GM19023 (cell line): ENCODE data around the gene GNB2.

Source experiments
- ATAC-seq: cut with Tn5 transposase; IDR thresholded peaks from one replicate; pipeline ENCODE4 v1.9.1; 2021; ENCODE audit warnings: mild to moderate bottlenecking, moderate library complexity; ENCODE audit not compliant: unreplicated experiment

GNB2 gene

GRCh38 chr7:100680576-100681271 is 7.2 kb downstream of the GNB2 start:
- ATAC-seq, result no peak

- ATAC-seq, result no peak
These were observed 8.1 kb downstream of the GNB2 start for GRCh38 chr7:100681491-100682227.

- ATAC-seq, result no peak
These were observed 8.7 kb downstream of the GNB2 start for GRCh38 chr7:100682228-100682741.

- no peak for ATAC-seq
These were observed 9.6 kb downstream of the GNB2 start for GRCh38 chr7:100682991-100683658.

GRCh38 chr7:100683659-100684533 is 10.4 kb downstream of the GNB2 start:
- ATAC-seq, result no peak

- no peak for ATAC-seq
These were observed 11.0 kb downstream of the GNB2 start for GRCh38 chr7:100684534-100685042.

GRCh38 chr7:100685049-100685605 is 11.6 kb downstream of the GNB2 start:
- ATAC-seq, result no peak

GRCh38 chr7:100685631-100686145 is 12.1 kb downstream of the GNB2 start:
- no peak for ATAC-seq

- ATAC-seq, result no peak
These were observed 12.8 kb downstream of the GNB2 start for GRCh38 chr7:100686201-100686821.

- no peak for ATAC-seq
These were observed 13.3 kb downstream of the GNB2 start for GRCh38 chr7:100686822-100687211.

- ATAC-seq, result no peak
These were observed 13.7 kb downstream of the GNB2 start for GRCh38 chr7:100687261-100687660.

- no peak for ATAC-seq
These were observed 14.3 kb downstream of the GNB2 start for GRCh38 chr7:100687751-100688300.

GRCh38 chr7:100688326-100688860 is 14.9 kb downstream of the GNB2 start:
- ATAC-seq, result no peak

- ATAC-seq, result no peak
These were observed 15.9 kb downstream of the GNB2 start for GRCh38 chr7:100689230-100690135.

- ATAC-seq, result peak; percentile 39
These were observed 18.4 kb downstream of the GNB2 start for GRCh38 chr7:100691676-100692577.

- no peak for ATAC-seq
These were observed 19.0 kb downstream of the GNB2 start for GRCh38 chr7:100692578-100692961.
